Measurements from ENCODE around the gene DPH6. TPM values are rescaled to one million over a fixed set of nuclear protein-coding genes. Genes with fewer than 3 reads are reported as not detected.

Gene DPH6
- total RNA-seq, 1 donor from 2014 or later = 14.2 TPM

- no peak overlapping the region for H3K27ac Mint-ChIP-seq (ENCODE audit: unreplicated experiment)
- H3K4me3 Mint-ChIP-seq (ENCODE audit: unreplicated experiment) = no peak overlapping the region
- H3K36me3 Mint-ChIP-seq (ENCODE audit: unreplicated experiment) = no peaks in the 10 kb centered on the region
- no peaks in the 10 kb centered on the region for H3K9me3 Mint-ChIP-seq (ENCODE audit: unreplicated experiment)
- no peak for TF ChIP-seq CTCF (IDR thresholded peaks at IDR 0.05; ENCODE audit: partially characterized antibody, unreplicated experiment)
- H3K27me3 Mint-ChIP-seq (ENCODE audit: unreplicated experiment) = no peaks in the 10 kb centered on the region
- no peak for DNase-seq
- H3K4me1 Mint-ChIP-seq (ENCODE audit: low read depth, unreplicated experiment) = no peaks in the 10 kb centered on the region
These were observed 21.4 kb upstream of the DPH6 start for GRCh38 chr15:35567392-35567791.

GRCh38 chr15:35566991-35567390, 21.0 kb upstream of the DPH6 start:
- no peaks in the 10 kb centered on the region for H3K4me1 Mint-ChIP-seq (ENCODE audit: low read depth, unreplicated experiment)
- no peaks in the 10 kb centered on the region for H3K27me3 Mint-ChIP-seq (ENCODE audit: unreplicated experiment)
- H3K4me3 Mint-ChIP-seq (ENCODE audit: unreplicated experiment) = no peak overlapping the region
- no peaks in the 10 kb centered on the region for H3K9me3 Mint-ChIP-seq (ENCODE audit: unreplicated experiment)
- no peaks in the 10 kb centered on the region for H3K36me3 Mint-ChIP-seq (ENCODE audit: unreplicated experiment)
- H3K27ac Mint-ChIP-seq (ENCODE audit: unreplicated experiment) = no peak overlapping the region
- no peak for DNase-seq
- TF ChIP-seq CTCF (IDR thresholded peaks at IDR 0.05; ENCODE audit: partially characterized antibody, unreplicated experiment) = no peak

- Mint-ChIP-seq H3K27ac (ENCODE audit: unreplicated experiment) (no peak overlapping the region), H3K9me3 (ENCODE audit: unreplicated experiment) (no peaks in the 10 kb centered on the region), H3K36me3 (ENCODE audit: unreplicated experiment) (no peaks in the 10 kb centered on the region), H3K4me1 (ENCODE audit: low read depth, unreplicated experiment) (no peaks in the 10 kb centered on the region), H3K4me3 (ENCODE audit: unreplicated experiment) (no peak overlapping the region), H3K27me3 (ENCODE audit: unreplicated experiment) (no peaks in the 10 kb centered on the region)
- DNase-seq = no peak
- no peak for TF ChIP-seq CTCF (IDR thresholded peaks at IDR 0.05; ENCODE audit: partially characterized antibody, unreplicated experiment)
These were observed 19.9 kb upstream of the DPH6 start for GRCh38 chr15:35565901-35566300.

GRCh38 chr15:35562641-35563040, 16.7 kb upstream of the DPH6 start:
- no peaks in the 10 kb centered on the region for H3K9me3 Mint-ChIP-seq (ENCODE audit: unreplicated experiment)
- H3K36me3 Mint-ChIP-seq (ENCODE audit: unreplicated experiment) = no peaks in the 10 kb centered on the region
- TF ChIP-seq CTCF (IDR thresholded peaks at IDR 0.05; ENCODE audit: partially characterized antibody, unreplicated experiment) = no peak
- no peaks in the 10 kb centered on the region for H3K4me1 Mint-ChIP-seq (ENCODE audit: low read depth, unreplicated experiment)
- DNase-seq = no peak
- H3K4me3 Mint-ChIP-seq (ENCODE audit: unreplicated experiment) = no peak overlapping the region
- H3K27ac Mint-ChIP-seq (ENCODE audit: unreplicated experiment) = no peak overlapping the region
- no peaks in the 10 kb centered on the region for H3K27me3 Mint-ChIP-seq (ENCODE audit: unreplicated experiment)

GRCh38 chr15:35561308-35561707, 15.3 kb upstream of the DPH6 start:
- H3K9me3 Mint-ChIP-seq (ENCODE audit: unreplicated experiment) = no peaks in the 10 kb centered on the region
- no peaks in the 10 kb centered on the region for H3K36me3 Mint-ChIP-seq (ENCODE audit: unreplicated experiment)
- no peaks in the 10 kb centered on the region for H3K4me1 Mint-ChIP-seq (ENCODE audit: low read depth, unreplicated experiment)
- no peaks in the 10 kb centered on the region for H3K27me3 Mint-ChIP-seq (ENCODE audit: unreplicated experiment)
- no peak overlapping the region for H3K27ac Mint-ChIP-seq (ENCODE audit: unreplicated experiment)
- TF ChIP-seq CTCF (IDR thresholded peaks at IDR 0.05; ENCODE audit: partially characterized antibody, unreplicated experiment) = no peak
- DNase-seq = no peak
- no peak overlapping the region for H3K4me3 Mint-ChIP-seq (ENCODE audit: unreplicated experiment)
